Neural progenitor cell (in vitro differentiated cells): ENCODE results near the gene SYNJ2.

Source experiments
- CTCF ChIP-seq: fragments of 200-600 bp; sonication (generic); IDR thresholded peaks from 2 replicates; pipeline ENCODE4 v1.5.1; 2017; ENCODE audit warnings: antibody characterized with exemption, mild to moderate bottlenecking
- EZH2 ChIP-seq: fragments of 200-600 bp; sonication (generic); IDR thresholded peaks from 2 replicates; pipeline ENCODE4 v1.6.1; 2017; ENCODE audit warnings: antibody characterized with exemption, mild to moderate bottlenecking, moderate library complexity
- EZH2phosphoT487 ChIP-seq: fragments of 200-600 bp; sonication (generic); IDR thresholded peaks from 2 replicates; pipeline ENCODE4 v1.6.1; 2017; ENCODE audit warnings: antibody characterized with exemption

GRCh38 chr6:158033077-158033750 is 51.6 kb downstream of the SYNJ2 start:
- TF ChIP-seq CTCF (no peak), EZH2 (no peak), EZH2phosphoT487 (no peak)
